ENCODE measurements around the gene ASPA. TPM values are rescaled to one million over a fixed set of nuclear protein-coding genes. Genes with fewer than 3 reads are reported as not detected.

Gene ASPA
- total RNA-seq, 4 donors from 2014 or later = 0.89 to 4.8 (median 1.4) TPM

- no peaks in the 10 kb centered on the region for H3K9me3 ChIP-seq
- no peaks in the 10 kb centered on the region for H3K27me3 ChIP-seq
- in situ Hi-C loops (cut with MboI; ENCODE audit: low sequenced_read_pairs in 4 of 4) (no loop called here), intact Hi-C loops (cut with DNase I; ENCODE audit: low total_unique reads) (no loop called here)
- H3K4me3 ChIP-seq = no peak overlapping the region
- ATAC-seq (no peak), DNase-seq (no peak)
- TF ChIP-seq CTCF (IDR thresholded peaks at IDR 0.05 in 4 of 5, conservative IDR thresholded peaks at IDR 0.05 in 1 of 5) (no peak), POLR2A (IDR thresholded peaks at IDR 0.05) (no peak)
- no peaks in the 10 kb centered on the region for H3K36me3 ChIP-seq
- no peaks in the 10 kb centered on the region for H3K4me1 ChIP-seq
- no peak overlapping the region for H3K27ac ChIP-seq
These were observed 9.8 kb downstream of the ASPA start for GRCh38 chr17:3485481-3486068.

- DNase-seq (no peak), ATAC-seq (no peak)
- in situ Hi-C loops (cut with MboI; ENCODE audit: low sequenced_read_pairs in 4 of 4) (no loop called here), intact Hi-C loops (cut with DNase I; ENCODE audit: low total_unique reads) (no loop called here)
- Histone ChIP-seq H3K4me1 (no peaks in the 10 kb centered on the region), H3K27ac (no peak overlapping the region), H3K9me3 (no peaks in the 10 kb centered on the region), H3K27me3 (no peaks in the 10 kb centered on the region), H3K4me3 (no peak overlapping the region), H3K36me3 (no peaks in the 10 kb centered on the region)
- TF ChIP-seq POLR2A (IDR thresholded peaks at IDR 0.05) (no peak), CTCF (IDR thresholded peaks at IDR 0.05 in 4 of 5, conservative IDR thresholded peaks at IDR 0.05 in 1 of 5) (no peak)
These were observed 21.3 kb downstream of the ASPA start for GRCh38 chr17:3497101-3497500.

GRCh38 chr17:3501344-3501743 lies 25.5 kb downstream of the ASPA start:
- H3K36me3 ChIP-seq = no peaks in the 10 kb centered on the region
- H3K27me3 ChIP-seq = no peaks in the 10 kb centered on the region
- DNase-seq (no peak), ATAC-seq (no peak)
- TF ChIP-seq POLR2A (IDR thresholded peaks at IDR 0.05) = no peak
- no peak for TF ChIP-seq CTCF (IDR thresholded peaks at IDR 0.05 in 4 of 5, conservative IDR thresholded peaks at IDR 0.05 in 1 of 5)
- no peak overlapping the region for H3K27ac ChIP-seq
- no peak overlapping the region for H3K4me3 ChIP-seq
- intact Hi-C loops (cut with DNase I; ENCODE audit: low total_unique reads) = no loop called here
- in situ Hi-C loops (cut with MboI; ENCODE audit: low sequenced_read_pairs in 4 of 4) = no loop called here
- H3K4me1 ChIP-seq = no peaks in the 10 kb centered on the region
- no peaks in the 10 kb centered on the region for H3K9me3 ChIP-seq

- TF ChIP-seq POLR2A (IDR thresholded peaks at IDR 0.05) (no peak), CTCF (IDR thresholded peaks at IDR 0.05 in 4 of 5, conservative IDR thresholded peaks at IDR 0.05 in 1 of 5) (no peak)
- ATAC-seq (no peak), DNase-seq (no peak)
- Histone ChIP-seq H3K36me3 (no peaks in the 10 kb centered on the region), H3K9me3 (no peaks in the 10 kb centered on the region), H3K27me3 (no peaks in the 10 kb centered on the region), H3K4me3 (no peak overlapping the region), H3K4me1 (no peaks in the 10 kb centered on the region), H3K27ac (no peak overlapping the region)
- intact Hi-C loops (cut with DNase I; ENCODE audit: low total_unique reads) = no loop called here
- in situ Hi-C loops (cut with MboI; ENCODE audit: low sequenced_read_pairs in 4 of 4) = no loop called here
These were observed 26.7 kb downstream of the ASPA start for GRCh38 chr17:3502466-3502865.

- intact Hi-C loops (cut with DNase I; ENCODE audit: low total_unique reads) = no loop called here
- Histone ChIP-seq H3K27ac (no peak overlapping the region), H3K36me3 (no peaks in the 10 kb centered on the region), H3K9me3 (no peaks in the 10 kb centered on the region), H3K27me3 (no peaks in the 10 kb centered on the region), H3K4me3 (no peak overlapping the region), H3K4me1 (no peaks in the 10 kb centered on the region)
- DNase-seq = no peak
- TF ChIP-seq POLR2A (IDR thresholded peaks at IDR 0.05) = no peak
- no peak for TF ChIP-seq CTCF (IDR thresholded peaks at IDR 0.05 in 4 of 5, conservative IDR thresholded peaks at IDR 0.05 in 1 of 5)
- in situ Hi-C loops (cut with MboI; ENCODE audit: low sequenced_read_pairs in 4 of 4) = no loop called here
- ATAC-seq = no peak
These were observed 27.5 kb downstream of the ASPA start for GRCh38 chr17:3503285-3503684.

Measured in gastrocnemius medialis (tissue), 4 donors.